Gastroesophageal sphincter (tissue), 4 donors: ENCODE data around the gene DIAPH3. TPM values are rescaled to one million over a fixed set of nuclear protein-coding genes. Genes with fewer than 3 reads are reported as not detected.
"Not testable (repeated sequence)": the region's sequence is repeated elsewhere in the genome, so short reads cannot be mapped to it uniquely, and the experiment has no call there.

Source experiments
- ATAC-seq: fragments of 150-250 bp; one replicate; pipeline ENCODE4 v1.9.1; 2016; ENCODE audit warnings: mild to moderate bottlenecking, moderate library complexity
- H3K27ac ChIP-seq, 4 donors: fragments of 200-600 bp; sonication (generic) in 3 of 4; 1 replicate in 3 of 4; 2 replicates in 1 of 4; pipeline ENCODE4 v1.5.1; 2016 to 2019
- H3K27me3 ChIP-seq: fragments of 200-600 bp; sonication (generic); one replicate; pipeline ENCODE4 v1.5.1; 2019
- H3K36me3 ChIP-seq, 2 donors: fragments of 200-600 bp; sonication (generic); one replicate each; pipeline ENCODE4 v1.5.1; 2019; ENCODE audit warnings: control low read depth in 1 of 2
- H3K4me1 ChIP-seq, 3 donors: fragments of 200-600 bp; sonication (generic); 1 replicate in 2 of 3; 2 replicates in 1 of 3; pipeline ENCODE4 v1.5.1; 2016 to 2019; ENCODE audit warnings: control low read depth in 2 of 3
- H3K4me3 ChIP-seq, 2 donors: fragments of 200-600 bp; sonication (generic); one replicate each; pipeline ENCODE4 v1.5.1; 2019; ENCODE audit warnings: mild to moderate bottlenecking in 1 of 2, moderate library complexity in 1 of 2
- H3K9me3 ChIP-seq, 3 donors: fragments of 200-600 bp; sonication (generic); one replicate each; pipeline ENCODE4 v1.5.1; 2017 to 2019; ENCODE audit warnings: control low read depth in 2 of 3
- CTCF ChIP-seq, 4 experiments: fragments of 200-600 bp in 2 of 4; fragments of 450-650 bp in 2 of 4; sonication (generic) in 1 of 4; IDR thresholded peaks; one replicate each; pipeline ENCODE4 v1.5.1; 2017 to 2019; ENCODE audit warnings: antibody characterized with exemption in 4 of 4, mild to moderate bottlenecking in 2 of 4, moderate library complexity in 2 of 4
- EP300 ChIP-seq: sonication (generic); formaldehyde crosslinking; IDR thresholded peaks from one replicate; pipeline ENCODE4 v1.6.1; 2017; ENCODE audit warnings: antibody characterized with exemption, mild to moderate bottlenecking
- POLR2A ChIP-seq, 2 donors: fragments of 450-650 bp; IDR thresholded peaks; one replicate each; pipeline ENCODE4 v1.6.1; 2017; ENCODE audit warnings: antibody characterized with exemption in 2 of 2, mild to moderate bottlenecking in 2 of 2, moderate library complexity in 1 of 2
- POLR2AphosphoS5 ChIP-seq: sonication (generic); formaldehyde crosslinking; IDR thresholded peaks from one replicate; pipeline ENCODE4 v1.6.1; 2017; ENCODE audit warnings: antibody characterized with exemption
- WGBS, 2 donors: methylation state at CpG; one replicate each; pipeline ENCODE4 v1.1.5; 2018; ENCODE audit warnings: low coverage in 1 of 2; 5-methylcytosine and 5-hydroxymethylcytosine counted together
- total RNA-seq, 4 donors: library from RNA; depleted of rRNA; stranded (reverse); fragments of >200 nt; gene quantifications; one replicate each; pipeline ENCODE4 v1.1.0, GENCODE V29; 2016

DIAPH3 gene
- total RNA-seq, 4 donors from 2014 or later = 0.13 to 1.7 (median 0.49) TPM; not detected in 1

DNA sequence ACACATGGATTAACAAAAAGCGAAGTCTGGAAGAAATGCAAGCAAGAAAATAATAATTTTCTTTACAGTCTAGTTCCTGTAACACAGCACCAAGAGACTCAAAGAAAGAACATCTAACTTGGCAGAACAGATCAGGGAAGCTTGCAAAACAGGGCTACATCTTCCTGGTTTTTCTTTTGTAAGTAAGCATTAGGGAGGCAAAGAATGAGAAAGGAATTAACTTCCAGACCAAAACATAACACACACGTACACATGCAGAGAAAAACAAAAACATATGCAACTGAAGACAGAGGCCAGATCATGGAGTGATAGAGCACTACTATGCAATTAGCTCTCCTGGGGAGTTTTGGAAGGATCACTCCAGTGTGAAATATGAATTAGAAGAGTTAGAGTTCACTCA, 120.5 kb downstream of the DIAPH3 start:
- Histone ChIP-seq H3K27me3 (no peaks in the 10 kb centered on the region), H3K4me1 (no peaks in the 10 kb centered on the region), H3K27ac (no peak overlapping the region), H3K9me3 (no peaks in the 10 kb centered on the region), H3K4me3 (no peak overlapping the region), H3K36me3 (no peaks in the 10 kb centered on the region)
- 59 to 62% methylated on average over 2 of the region's 2 CpGs for WGBS, 2 donors
- ATAC-seq = no peak
- TF ChIP-seq CTCF (IDR thresholded peaks at IDR 0.05) = no peak
- no peak for TF ChIP-seq POLR2A (IDR thresholded peaks at IDR 0.05)
- no peak for TF ChIP-seq POLR2AphosphoS5
- no peak for TF ChIP-seq EP300

- not testable (repeated sequence) for H3K27ac ChIP-seq, H3K9me3 ChIP-seq, H3K36me3 ChIP-seq, H3K27me3 ChIP-seq, H3K4me1 ChIP-seq, ATAC-seq, H3K4me3 ChIP-seq
- WGBS, 2 donors = 96% methylated on average over 5 to 8 of the region's 10 CpGs
Observed at GRCh38 chr13:60040668-60041067, 123.1 kb downstream of the DIAPH3 start.

- H3K9me3 ChIP-seq = no peaks in the 10 kb centered on the region
- 79 to 83% methylated on average over 1 of the region's 1 CpG for WGBS, 2 donors
- no peak for ATAC-seq
Observed at GRCh38 chr13:60035874-60036273, 127.9 kb downstream of the DIAPH3 start.

GRCh38 chr13:60032851-60033250, 130.9 kb downstream of the DIAPH3 start:
- no peak overlapping the region for H3K27ac ChIP-seq
- no peak for ATAC-seq
- no peak overlapping the region for H3K4me3 ChIP-seq
- WGBS, 2 donors = 93 to 100% methylated on average over 1 of the region's 1 CpG
- TF ChIP-seq POLR2AphosphoS5 = no peak
- no peak for TF ChIP-seq POLR2A (IDR thresholded peaks at IDR 0.05)
- TF ChIP-seq EP300 = no peak
- H3K4me1 ChIP-seq = no peaks in the 10 kb centered on the region
- H3K36me3 ChIP-seq = no peaks in the 10 kb centered on the region
- no peaks in the 10 kb centered on the region for H3K27me3 ChIP-seq
- no peaks in the 10 kb centered on the region for H3K9me3 ChIP-seq

More at GRCh38 chr13:60035874-60036273, 127.9 kb downstream of the DIAPH3 start:
- H3K4me3 ChIP-seq = no peak overlapping the region
- H3K4me1 ChIP-seq = no peaks in the 10 kb centered on the region
- TF ChIP-seq POLR2A (IDR thresholded peaks at IDR 0.05) (no peak), CTCF (IDR thresholded peaks at IDR 0.05) (no peak), POLR2AphosphoS5 (no peak), EP300 (no peak)
- no peaks in the 10 kb centered on the region for H3K36me3 ChIP-seq
- no peaks in the 10 kb centered on the region for H3K27me3 ChIP-seq
- H3K27ac ChIP-seq = no peak overlapping the region

- WGBS, 2 donors = 75 to 94% methylated on average over 3 of the region's 3 CpGs
- Histone ChIP-seq H3K27me3 (no peaks in the 10 kb centered on the region), H3K4me1 (no peaks in the 10 kb centered on the region), H3K9me3 (peaks cover 0 to 16% (median 0%) of the 10 kb centered on the region in 3 donors), H3K36me3 (no peaks in the 10 kb centered on the region), H3K27ac (no peak overlapping the region), H3K4me3 (no peak overlapping the region)
- TF ChIP-seq POLR2A (IDR thresholded peaks at IDR 0.05) = no peak
- TF ChIP-seq EP300 = no peak
- no peak for TF ChIP-seq CTCF (IDR thresholded peaks at IDR 0.05)
- no peak for TF ChIP-seq POLR2AphosphoS5
- peak; percentile 31 for ATAC-seq
Observed at GRCh38 chr13:60028021-60028420, 135.7 kb downstream of the DIAPH3 start.

- no peak for ATAC-seq
- peaks cover 0 to 16% (median 0%) of the 10 kb centered on the region in 3 donors for H3K9me3 ChIP-seq
- no peak overlapping the region for H3K27ac ChIP-seq
- H3K4me3 ChIP-seq = no peak overlapping the region
- no peaks in the 10 kb centered on the region for H3K36me3 ChIP-seq
- 84 to 87% methylated on average over 3 of the region's 3 CpGs for WGBS, 2 donors
- no peaks in the 10 kb centered on the region for H3K4me1 ChIP-seq
- H3K27me3 ChIP-seq = no peaks in the 10 kb centered on the region
- no peak for TF ChIP-seq POLR2A (IDR thresholded peaks at IDR 0.05)
- TF ChIP-seq POLR2AphosphoS5 = no peak
- no peak for TF ChIP-seq CTCF (IDR thresholded peaks at IDR 0.05)
- TF ChIP-seq EP300 = no peak
Observed at GRCh38 chr13:60026286-60026685, 137.4 kb downstream of the DIAPH3 start.
